Umbilical cord (tissue), 2 donors: ENCODE data around the gene STK32B. TPM values are rescaled to one million over a fixed set of nuclear protein-coding genes. Genes with fewer than 3 reads are reported as not detected.

Experiments
- DNase-seq: peaks from one replicate; pipeline ENCODE4 v3.0.0-alpha.2; 2015; ENCODE audit warnings: low spot score
- total RNA-seq: library from RNA; depleted of rRNA; stranded (reverse); fragments of >200 nt; gene quantifications from one replicate; pipeline ENCODE4 v1.2.3, GENCODE V29; 2014; ENCODE audit warnings: low replicate concordance; ENCODE audit not compliant: insufficient read depth

Gene STK32B
- total RNA-seq, 1 donor from 2014 or later = 7.0 TPM

DNA sequence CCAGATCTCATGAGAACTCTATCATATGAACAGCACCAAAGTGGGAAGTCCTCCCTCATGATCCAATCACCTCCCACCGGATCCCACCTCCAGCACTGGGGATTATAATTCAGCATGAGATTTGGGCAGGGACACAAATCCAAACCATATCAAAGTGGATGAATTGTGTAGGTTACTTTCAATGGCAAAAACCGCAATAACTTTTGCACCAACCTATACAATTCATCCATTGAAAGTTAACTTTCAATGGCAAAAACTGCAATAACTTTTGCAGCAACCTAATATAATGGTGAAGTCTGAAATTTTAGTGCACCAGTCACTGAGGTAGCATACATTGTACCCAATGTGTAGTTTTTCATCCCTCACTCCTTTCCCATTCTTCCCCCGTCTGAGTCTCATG is 16.6 kb downstream of the STK32B start:
- DNase-seq = no peak

DNA sequence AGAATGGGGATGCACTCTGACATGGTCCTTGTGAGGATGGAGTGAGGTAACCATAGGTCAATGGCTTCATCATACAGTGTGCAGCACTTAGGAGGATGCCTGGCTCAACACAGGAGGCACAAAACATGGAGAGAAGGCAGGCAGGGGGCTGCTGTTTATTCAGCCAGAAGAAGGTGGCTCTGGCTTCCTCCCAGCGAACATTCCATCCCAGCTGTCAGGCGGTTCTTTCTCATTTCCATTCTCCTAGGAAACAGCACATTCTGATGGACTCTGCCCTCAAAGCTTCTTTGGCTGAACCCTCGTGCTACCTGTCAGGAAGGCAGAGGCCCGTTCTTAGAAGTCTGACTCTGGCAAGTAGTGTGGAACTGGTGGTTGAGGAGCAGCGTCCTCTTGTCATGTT is 18.6 kb downstream of the STK32B start:
- no peak for DNase-seq

DNA sequence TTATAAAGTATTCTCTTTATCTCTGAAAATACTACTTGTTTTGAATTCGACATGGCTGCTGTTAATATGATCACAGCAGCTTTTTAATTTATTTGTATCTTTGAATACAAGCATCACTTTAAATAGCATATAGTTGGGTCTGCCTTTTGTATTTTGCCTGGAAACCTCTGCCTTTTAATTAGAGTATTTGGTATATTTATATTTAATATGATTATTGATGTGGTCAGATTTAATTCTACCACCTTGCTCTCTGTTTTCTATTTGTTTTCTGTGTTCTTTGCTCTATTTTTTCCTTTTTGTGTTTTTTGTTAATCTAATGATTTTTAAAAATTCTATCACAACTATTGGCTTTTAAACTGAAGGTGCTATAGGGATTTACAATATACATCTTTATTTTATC is 21.7 kb downstream of the STK32B start:
- no peak for DNase-seq

DNA sequence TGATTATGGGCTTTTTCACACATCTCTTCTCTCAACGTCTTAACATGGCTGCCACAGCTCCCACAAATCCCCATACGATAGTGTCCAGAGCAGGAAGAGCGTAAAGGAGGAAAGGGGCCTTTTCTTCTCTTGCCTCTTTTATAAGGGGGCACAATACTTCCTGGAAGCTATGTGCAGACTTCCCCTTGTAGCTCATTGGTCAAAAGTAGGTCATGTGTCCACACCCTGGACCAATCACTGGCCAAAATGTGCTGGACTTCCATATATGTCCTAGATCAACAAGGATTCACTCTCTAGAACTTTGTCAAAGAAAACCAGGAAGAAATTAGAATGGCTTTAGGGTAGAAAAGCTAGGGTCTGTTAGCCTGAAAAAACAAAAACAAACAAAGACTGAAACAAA is 26.7 kb downstream of the STK32B start:
- no peak for DNase-seq

DNA sequence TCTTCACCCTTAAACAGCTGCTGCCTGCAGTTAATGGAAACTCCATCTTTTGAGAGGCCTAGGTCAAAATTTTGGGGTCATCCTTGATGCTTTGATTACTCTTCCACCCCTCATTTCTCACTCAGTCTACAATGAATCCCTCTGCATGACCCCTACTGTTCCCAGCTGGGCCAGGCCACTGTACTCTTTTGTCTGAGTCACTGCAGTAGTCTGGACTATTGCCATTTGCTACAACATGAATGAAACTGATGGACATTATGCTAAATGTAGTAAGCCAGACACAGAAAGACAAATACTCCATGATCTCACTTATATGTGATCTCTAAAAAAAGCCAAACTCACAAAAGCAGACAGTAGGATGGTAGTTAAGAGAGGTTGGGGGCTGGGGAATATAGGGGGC is 28.3 kb downstream of the STK32B start:
- DNase-seq = no peak

DNA sequence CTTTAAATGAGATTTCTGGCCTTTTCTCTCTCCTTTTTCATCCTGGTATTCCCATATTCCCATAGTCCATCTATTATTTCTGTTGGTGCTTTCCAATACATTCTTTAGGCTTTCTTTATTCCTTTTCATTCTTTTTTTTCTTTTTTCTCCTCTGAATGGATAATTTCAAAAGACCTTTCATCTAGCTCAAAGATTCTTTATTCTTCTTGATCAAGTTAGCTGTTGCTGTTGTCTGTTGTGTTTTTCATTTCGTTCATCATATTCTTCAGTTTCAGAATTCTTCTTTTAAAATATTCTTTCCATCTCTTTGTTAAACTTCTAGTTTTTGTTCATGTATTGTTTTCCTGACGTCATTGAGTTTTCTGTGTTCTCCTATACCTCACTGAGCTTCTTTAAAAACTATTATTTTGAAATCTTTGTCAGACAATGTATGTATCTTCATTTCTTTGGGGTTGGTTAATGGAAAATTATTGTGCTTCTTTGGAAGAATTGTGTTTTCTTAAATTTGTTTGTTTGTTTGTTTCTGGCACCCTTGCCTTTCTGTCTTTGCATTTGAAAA is 30.2 kb downstream of the STK32B start:
- no peak for DNase-seq

DNA sequence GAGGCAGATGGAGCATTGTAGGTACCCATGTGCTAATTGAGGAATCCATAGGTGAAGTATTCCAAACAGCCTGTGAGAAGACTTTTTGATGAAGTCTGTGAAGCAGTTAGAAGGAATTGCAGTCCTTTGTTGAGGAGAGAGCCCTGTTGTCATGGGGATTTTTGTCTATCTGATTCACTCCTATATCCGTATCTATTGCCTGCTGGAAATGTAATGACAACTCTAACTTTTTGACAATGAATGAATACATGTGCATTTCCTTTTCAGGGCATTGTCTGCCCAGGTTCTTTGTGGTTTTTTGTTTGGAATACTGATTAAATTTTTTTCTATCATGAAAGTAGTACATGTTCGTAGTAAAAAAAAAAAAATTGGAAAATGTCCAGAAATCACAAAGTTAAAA is 31.1 kb downstream of the STK32B start:
- DNase-seq = no peak

DNA sequence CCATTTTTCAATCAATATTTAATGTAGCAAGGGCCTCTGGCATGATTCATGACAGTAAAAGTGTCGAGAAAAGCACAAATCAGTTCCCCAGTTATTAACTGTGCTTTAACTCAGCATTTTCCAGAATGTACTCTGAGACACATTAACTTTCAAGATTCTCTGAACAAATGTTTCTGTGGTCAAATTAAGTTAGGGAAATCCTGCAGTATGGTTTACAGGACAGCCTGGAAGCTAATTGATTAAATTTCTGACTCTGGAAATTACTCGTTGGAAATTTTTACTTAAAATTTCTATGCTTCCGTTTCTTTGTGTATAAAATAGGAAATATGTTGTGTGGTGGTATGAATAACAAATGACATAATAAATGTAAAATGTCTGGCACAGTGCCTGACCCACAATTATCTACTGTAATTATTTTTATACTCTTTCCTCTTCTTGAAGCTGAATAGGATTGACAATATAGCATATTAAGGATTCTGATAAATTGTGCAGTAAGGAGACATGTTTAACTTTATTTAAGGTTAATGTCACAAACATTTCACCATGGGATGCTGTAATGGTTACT is 33.7 kb downstream of the STK32B start:
- no peak for DNase-seq

DNA sequence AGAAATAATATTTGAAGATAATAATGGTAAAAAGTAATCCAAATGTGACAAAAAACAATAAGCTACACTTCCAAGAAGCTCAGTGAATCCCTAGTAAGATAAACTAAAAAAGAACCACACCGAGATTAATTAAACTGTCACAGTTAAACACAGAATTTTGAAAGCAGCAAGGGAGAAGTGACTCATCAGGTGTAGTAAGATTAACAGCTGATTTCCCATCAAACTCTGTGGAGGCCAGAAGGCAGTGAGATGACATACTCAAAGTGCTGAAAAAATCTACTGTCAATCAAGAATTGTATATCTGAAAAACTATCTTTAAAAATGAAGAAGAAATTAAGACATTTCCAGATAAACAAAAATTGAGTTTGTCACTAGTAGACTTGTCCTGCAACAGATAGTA is 35.3 kb downstream of the STK32B start:
- DNase-seq = no peak

DNA sequence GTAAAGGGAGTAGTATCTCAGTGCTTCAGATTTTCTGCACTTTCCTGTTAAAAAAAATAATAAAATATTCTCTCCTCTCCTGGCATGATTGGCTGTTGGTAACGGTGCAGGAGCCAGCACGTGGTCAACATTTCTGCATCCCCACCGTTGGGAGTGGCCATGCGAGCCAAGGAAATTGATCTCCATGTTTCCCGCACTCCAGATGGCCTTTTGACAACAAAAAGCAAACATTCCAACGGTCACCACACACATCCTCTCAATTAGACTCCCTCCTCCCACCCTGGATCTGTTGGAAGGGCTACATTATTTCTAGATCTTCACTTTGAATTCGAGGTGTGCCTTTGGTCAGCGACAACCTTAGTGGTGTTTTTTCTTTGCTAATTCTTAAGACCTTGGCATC is 45.0 kb downstream of the STK32B start:
- DNase-seq = no peak

DNA sequence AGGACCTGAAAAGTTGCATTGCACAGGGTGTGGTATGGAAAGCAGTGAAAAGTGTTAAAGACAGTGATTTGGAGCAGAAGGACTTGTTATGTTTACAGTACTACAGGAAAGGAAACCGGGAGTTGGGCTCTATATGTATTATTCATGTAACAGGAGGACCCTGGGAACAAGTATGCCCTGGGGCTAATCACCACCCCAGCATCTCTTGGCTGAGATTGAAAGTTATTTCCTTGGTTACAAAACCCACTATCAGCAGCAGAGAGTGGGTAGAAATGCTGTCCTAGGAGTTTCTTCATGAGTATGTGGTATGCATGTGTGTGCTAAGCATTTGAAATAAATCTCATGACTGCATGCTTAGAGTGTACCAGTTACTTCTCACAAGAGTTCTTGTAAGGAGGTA is 46.9 kb downstream of the STK32B start:
- DNase-seq = no peak

DNA sequence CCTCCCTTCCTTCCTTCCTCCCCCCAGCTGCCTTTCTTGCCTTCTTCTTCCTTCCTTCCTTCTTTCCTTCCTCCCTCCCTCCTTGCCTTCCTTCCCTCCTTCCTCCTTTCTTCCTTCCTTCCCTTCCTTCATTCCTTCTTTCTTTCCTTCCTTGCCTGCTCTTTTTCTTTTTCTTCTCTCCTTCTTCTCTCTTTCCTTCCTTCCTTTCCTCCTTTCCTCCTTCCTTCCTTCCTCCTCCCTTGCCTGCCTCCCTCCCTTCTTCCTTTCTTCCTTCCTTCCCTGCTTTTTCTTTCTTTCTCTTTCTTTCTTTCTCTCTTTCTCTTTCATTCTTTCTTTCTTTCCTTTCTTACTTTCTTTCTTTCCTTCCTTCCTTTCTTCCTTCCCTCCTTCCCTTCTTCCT is 49.1 kb downstream of the STK32B start:
- no peak for DNase-seq

DNA sequence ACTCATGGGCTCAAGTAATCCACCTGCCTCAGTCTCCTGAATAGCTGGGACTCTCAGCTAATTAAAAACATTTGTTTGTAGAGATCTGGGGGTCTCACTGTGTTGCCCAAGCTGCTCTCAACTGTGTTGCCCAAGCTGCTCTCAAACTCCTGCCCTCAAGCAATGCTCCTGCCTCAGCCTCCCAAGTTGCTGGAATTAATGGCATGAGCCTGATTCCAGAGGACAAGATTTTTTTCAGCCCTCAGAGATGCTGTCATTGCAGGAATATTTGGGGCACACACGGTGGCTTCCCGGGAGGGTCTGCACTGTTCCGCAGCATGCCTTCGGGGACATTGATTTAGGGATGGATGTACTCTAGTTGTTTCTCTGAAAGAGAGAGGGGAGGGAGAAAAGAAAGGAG is 49.7 kb downstream of the STK32B start:
- DNase-seq = no peak

DNA sequence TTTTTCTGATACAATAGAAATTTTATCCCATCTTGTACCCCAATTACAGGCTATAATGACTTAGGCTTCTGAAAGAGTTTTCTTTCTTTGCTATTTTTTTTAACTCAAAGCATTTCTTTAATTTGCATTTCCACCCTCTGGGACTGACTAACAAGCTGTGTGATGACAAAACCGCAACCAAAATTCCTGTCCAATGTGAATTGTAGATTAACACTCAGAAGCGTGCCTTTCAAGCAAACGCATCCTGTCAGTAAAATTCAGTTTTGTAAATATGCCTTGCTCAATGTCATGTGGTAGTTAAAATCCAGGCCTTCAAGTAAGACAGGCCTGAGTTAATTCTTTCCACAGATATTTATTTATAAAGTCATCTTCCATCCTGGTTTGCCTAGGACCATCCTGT is 50.3 kb downstream of the STK32B start:
- no peak for DNase-seq

DNA sequence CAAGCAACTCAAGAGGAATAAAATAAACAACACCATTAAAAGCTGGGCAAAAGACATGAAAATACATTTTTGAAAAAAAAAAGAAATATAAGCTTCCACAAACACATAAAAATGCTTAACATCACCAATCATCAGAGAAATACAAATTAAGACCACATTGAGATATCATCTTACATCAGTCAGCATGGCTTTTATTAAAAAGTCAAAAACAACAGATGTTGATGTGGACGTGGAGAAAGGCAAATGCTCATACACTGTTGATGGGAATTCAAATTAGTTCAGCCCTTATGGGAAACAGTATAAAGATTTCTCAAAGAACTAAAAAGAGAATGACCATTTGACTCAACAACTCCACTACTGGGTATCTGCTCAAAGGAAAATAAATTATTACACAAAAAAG is 59.6 kb downstream of the STK32B start:
- DNase-seq = no peak

DNA sequence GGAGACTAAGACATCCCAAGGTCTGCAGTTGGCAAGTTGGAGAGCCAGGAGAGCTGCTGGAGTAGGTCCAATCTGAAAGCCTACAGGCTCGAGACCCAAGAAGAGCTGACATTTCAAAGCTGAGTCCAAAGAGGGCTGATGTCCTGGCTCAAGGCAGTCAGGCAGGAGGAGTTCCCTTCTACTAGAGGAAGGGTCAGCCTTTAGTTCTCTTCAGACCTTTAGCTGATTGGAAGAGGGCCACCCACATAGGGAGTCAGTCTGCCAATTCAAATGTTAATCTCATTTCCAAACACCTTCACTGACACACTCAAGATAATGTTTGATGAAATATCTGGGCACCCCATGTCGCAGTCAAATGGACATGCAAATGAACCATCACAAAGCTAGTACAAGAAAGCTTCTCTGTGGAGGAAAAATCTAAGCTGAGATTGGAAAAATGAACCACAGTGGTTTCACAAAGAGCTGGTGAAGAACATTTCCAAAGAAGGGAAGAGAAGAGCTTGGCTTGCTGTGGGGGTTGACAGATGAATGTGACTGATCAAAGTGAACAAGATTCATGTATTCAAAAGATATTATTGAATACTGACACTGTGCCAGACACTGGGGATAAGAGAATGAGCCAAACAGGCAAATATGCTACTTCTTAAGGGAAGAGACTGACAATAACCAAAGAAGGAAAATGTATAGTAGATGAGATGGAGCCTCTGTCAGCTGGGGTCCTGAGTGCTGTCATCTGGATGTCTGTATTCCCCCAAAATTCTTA is 61.2 kb downstream of the STK32B start:
- DNase-seq = no peak

DNA sequence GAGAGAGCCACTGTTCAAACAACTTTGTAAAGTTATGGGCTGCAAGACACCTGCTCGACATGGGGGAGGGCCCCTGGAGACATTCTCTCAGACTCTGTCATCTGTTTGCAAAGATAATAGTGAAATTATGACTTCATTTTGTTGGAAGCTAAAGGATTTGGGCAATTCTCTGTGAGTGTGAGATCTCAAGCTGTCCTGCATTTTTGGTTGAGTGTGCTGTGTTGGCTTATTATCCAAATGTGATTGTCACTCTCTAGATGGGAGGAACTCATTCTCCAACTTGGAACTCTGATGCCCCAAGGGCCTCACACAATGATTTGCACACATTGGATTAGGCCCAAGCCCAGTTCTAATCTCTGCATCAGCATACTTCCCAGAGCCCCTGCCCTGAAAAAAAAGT is 63.7 kb downstream of the STK32B start:
- peak; percentile 4 for DNase-seq

DNA sequence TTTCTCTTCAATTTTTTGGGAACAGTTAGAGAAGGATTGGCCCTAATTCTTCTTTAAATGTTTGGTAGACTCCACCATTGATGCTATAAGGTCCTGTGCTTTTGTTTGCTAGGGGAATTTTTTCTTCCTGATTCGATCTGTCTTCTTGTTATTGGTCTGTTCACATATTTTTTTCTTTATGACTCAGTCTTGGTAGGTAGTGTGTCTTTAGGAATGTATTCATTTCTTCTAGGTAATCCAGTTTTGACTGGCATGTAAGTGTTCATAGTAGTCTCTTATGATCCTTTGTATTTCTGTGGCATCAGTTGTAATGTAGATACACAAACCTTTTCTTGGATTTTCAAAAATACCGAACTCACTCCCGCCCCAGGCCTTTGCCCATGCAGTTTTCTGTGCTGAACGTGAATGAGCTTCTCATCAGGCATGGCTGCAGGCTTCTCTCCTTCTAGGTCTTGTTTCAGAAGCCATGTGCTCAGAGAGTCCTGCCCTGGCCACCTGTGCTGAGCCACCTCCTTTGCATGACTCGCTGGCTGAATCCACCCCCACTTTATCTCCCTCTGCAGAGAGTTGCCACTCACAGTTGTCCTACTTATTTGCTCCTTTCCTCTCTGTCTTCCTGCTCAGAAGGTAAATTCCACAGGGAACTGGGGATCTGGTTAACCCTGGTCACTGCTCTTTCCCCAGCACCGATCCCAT is 67.0 kb downstream of the STK32B start:
- no peak for DNase-seq

DNA sequence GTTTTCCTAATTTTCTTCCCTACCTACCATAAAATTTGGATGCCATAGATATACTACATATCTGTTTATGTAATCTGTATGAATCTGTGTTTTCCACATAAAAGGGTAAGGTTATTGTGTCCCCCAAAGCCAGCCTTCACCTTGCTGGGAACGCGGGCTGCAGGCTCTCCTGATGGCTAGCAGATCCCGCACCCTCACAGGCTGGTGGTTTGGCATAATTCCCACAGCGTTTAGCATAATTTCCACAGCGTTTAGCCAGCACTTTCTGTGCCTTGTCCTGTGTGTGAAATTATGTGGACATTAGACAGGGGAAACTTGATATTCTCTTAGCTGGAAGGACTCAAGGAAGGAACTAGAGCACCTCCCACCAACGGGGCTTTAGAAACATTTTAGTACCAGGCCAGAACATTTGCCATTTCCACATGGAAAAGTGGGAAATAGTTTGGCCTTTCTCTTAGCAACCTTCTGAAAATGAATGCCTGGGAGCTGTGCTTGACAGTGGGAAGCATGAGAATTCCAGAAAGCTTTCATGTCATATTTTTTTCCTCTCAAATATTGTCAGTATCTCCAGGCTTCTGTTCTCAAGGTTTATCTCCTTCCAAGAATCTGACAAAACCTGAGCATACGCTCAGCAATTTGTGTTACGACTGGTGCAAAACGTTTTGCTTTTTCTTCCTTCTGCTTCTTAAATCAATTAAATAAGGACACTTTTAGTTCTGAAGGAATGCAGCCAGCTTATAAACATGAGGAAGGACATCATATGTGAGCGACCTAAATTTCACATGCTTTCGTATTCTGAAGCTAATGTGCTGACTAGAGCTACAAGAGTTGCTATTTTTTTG is 67.9 kb downstream of the STK32B start:
- no peak for DNase-seq

DNA sequence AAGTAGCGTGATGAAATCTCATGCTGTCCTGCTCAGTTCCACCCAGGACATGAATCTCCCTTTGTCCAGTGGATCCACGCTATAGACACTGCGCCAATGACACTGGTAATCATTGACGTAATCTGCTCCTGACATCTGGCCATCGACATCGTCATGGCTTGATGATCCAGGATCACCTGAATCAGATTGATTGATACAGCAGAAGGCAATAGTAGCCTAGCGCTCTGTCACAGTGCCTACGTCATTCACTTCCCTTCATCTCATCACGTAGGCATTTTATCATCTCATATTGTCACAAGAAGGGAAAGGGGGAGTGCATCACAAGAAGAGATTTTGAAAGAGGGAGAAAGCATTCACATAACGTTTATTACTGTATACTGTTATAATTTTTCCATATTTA is 68.8 kb downstream of the STK32B start:
- no peak for DNase-seq

DNA sequence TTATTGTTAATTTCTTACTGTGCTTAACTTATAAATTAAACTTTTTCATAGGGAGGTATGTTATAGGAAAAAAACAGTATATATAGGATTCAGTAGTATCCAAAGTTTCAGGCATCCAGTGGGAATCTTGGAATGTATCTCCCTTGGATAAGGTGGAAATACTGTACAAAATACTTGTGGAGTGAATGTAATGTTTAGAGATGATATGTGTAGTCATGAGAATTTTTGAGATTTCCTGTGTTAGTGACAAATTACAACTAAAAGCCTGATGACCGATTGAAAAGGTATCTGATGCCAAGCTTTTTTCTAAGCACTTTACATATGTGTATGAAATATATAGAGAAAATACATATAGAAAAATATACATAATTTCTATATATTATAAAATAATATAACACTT is 69.2 kb downstream of the STK32B start:
- DNase-seq = no peak

DNA sequence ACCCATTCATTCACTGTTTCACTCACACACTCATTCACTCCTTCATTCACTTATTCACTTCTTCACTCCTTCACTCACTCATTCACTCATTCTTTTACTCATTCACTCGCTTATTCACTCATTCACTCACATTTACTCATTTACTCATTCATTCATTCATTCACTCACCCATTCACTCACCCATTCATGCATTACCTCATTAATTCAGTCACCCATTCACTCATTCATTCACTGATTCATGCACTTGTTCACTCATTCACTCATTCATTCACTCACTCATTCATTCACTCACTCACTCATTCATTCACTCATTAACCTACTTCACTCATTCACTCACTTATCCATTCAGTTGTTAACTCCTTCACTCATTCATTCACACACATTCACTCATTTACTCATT is 70.8 kb downstream of the STK32B start:
- DNase-seq = no peak
